Activated T-cell treated with anti-CD3 and anti-CD28 coated beads, Interleukin-2, amount 50 U/mL, for 72 hours (primary cell): ENCODE data around the gene OR2S2. TPM values are rescaled to one million over a fixed set of nuclear protein-coding genes. Genes with fewer than 3 reads are reported as not detected.
"Not testable (repeated sequence)": the region's sequence is repeated elsewhere in the genome, so short reads cannot be mapped to it uniquely, and the experiment has no call there.

ENCODE experiments used
- ATAC-seq, 2 donors: fragments of 150-1000 bp; cut with Tn5 transposase; replicated peaks in 1 of 2; 2 replicates each; pipeline ENCODE4 v1.10.0; 2021; ENCODE audit warnings: moderate library complexity in 2 of 2, mild to moderate bottlenecking in 1 of 2
- DNase-seq, 2 donors: peaks; one replicate each; pipeline ENCODE4 v3.0.0; 2021 to 2022; ENCODE audit warnings: mixed read lengths in 1 of 2
- H3K27ac Mint-ChIP-seq: one replicate; pipeline ENCODE4 v1.8.0; 2022; ENCODE audit warnings: mild to moderate bottlenecking, moderate library complexity, mixed read lengths
- H3K27me3 Mint-ChIP-seq: one replicate; pipeline ENCODE4 v1.8.0; 2022; ENCODE audit warnings: low read depth, mixed read lengths
- H3K36me3 Mint-ChIP-seq, 2 donors: one replicate each; pipeline ENCODE4 v1.8.0; 2022; ENCODE audit warnings: mixed read lengths in 2 of 2, mild to moderate bottlenecking in 1 of 2; ENCODE audit not compliant: insufficient read depth in 2 of 2
- H3K4me1 Mint-ChIP-seq: one replicate; pipeline ENCODE4 v1.8.0; 2022; ENCODE audit warnings: low read depth, mixed read lengths
- H3K4me3 Mint-ChIP-seq, 2 donors: one replicate each; pipeline ENCODE4 v1.8.0; 2022; ENCODE audit warnings: mild to moderate bottlenecking in 2 of 2, mixed read lengths in 2 of 2, moderate library complexity in 2 of 2
- H3K9me3 Mint-ChIP-seq, 2 donors: one replicate each; pipeline ENCODE4 v1.8.0; 2022; ENCODE audit warnings: mixed read lengths in 2 of 2
- total RNA-seq, 2 donors: library from RNA; stranded (reverse); gene quantifications; one replicate each; pipeline ENCODE4 v1.2.3, GENCODE V29; 2022

Gene OR2S2
- total RNA-seq, 2 donors from 2014 or later, result not detected

- H3K4me3 Mint-ChIP-seq, result no peak overlapping the region
- DNase-seq (no peak), ATAC-seq (no peak)
- H3K4me1 Mint-ChIP-seq, result peaks cover 18% of the 10 kb centered on the region
- no peaks in the 10 kb centered on the region for H3K9me3 Mint-ChIP-seq
- H3K36me3 Mint-ChIP-seq, result no peaks in the 10 kb centered on the region
- H3K27ac Mint-ChIP-seq, result no peak overlapping the region
- no peaks in the 10 kb centered on the region for H3K27me3 Mint-ChIP-seq
Measured at GRCh38 chr9:35919212-35920008, 38.5 kb downstream of the OR2S2 start.

- H3K4me3 Mint-ChIP-seq, result no peak overlapping the region
- H3K4me1 Mint-ChIP-seq, result peaks cover 12% of the 10 kb centered on the region
- no peak overlapping the region for H3K27ac Mint-ChIP-seq
- H3K27me3 Mint-ChIP-seq, result no peaks in the 10 kb centered on the region
- ATAC-seq (no peak), DNase-seq (no peak)
- H3K9me3 Mint-ChIP-seq, result no peaks in the 10 kb centered on the region
- H3K36me3 Mint-ChIP-seq, result no peaks in the 10 kb centered on the region
Measured at GRCh38 chr9:35918780-35919179, 39.2 kb downstream of the OR2S2 start.

GRCh38 chr9:35917261-35917660, 40.7 kb downstream of the OR2S2 start:
- H3K4me3 Mint-ChIP-seq, result no peak overlapping the region
- H3K9me3 Mint-ChIP-seq, result no peaks in the 10 kb centered on the region
- no peaks in the 10 kb centered on the region for H3K36me3 Mint-ChIP-seq
- H3K27ac Mint-ChIP-seq, result no peak overlapping the region
- no peaks in the 10 kb centered on the region for H3K4me1 Mint-ChIP-seq
- ATAC-seq, result no peak
- H3K27me3 Mint-ChIP-seq, result no peaks in the 10 kb centered on the region
- DNase-seq, result no peak

GRCh38 chr9:35915681-35916294, 42.2 kb downstream of the OR2S2 start:
- Mint-ChIP-seq H3K36me3 (no peaks in the 10 kb centered on the region), H3K9me3 (no peaks in the 10 kb centered on the region), H3K4me3 (no peak overlapping the region), H3K27ac (no peak overlapping the region), H3K27me3 (no peaks in the 10 kb centered on the region), H3K4me1 (peaks cover 6% of the 10 kb centered on the region)
- DNase-seq (no peak), ATAC-seq (no peak)

GRCh38 chr9:35914301-35914807, 43.6 kb downstream of the OR2S2 start:
- H3K27me3 Mint-ChIP-seq, result no peaks in the 10 kb centered on the region
- ATAC-seq (peak in 1 of 2 donors; percentile 48), DNase-seq (no peak)
- H3K4me3 Mint-ChIP-seq, result no peak overlapping the region
- H3K27ac Mint-ChIP-seq, result no peak overlapping the region
- H3K36me3 Mint-ChIP-seq, result no peaks in the 10 kb centered on the region
- no peaks in the 10 kb centered on the region for H3K9me3 Mint-ChIP-seq
- peaks cover 18% of the 10 kb centered on the region for H3K4me1 Mint-ChIP-seq

GRCh38 chr9:35913429-35913828, 44.5 kb downstream of the OR2S2 start:
- peaks cover 27% of the 10 kb centered on the region for H3K4me1 Mint-ChIP-seq
- H3K9me3 Mint-ChIP-seq, result not testable (repeated sequence)

GRCh38 chr9:35912791-35913400, 45.1 kb downstream of the OR2S2 start:
- Mint-ChIP-seq H3K27me3 (no peaks in the 10 kb centered on the region), H3K36me3 (no peaks in the 10 kb centered on the region), H3K9me3 (no peaks in the 10 kb centered on the region), H3K4me3 (no peak overlapping the region), H3K4me1 (peaks cover 32% of the 10 kb centered on the region), H3K27ac (no peak overlapping the region)
- DNase-seq, result no peak
- no peak for ATAC-seq

More at GRCh38 chr9:35913429-35913828, 44.5 kb downstream of the OR2S2 start:
- H3K36me3 Mint-ChIP-seq, H3K4me3 Mint-ChIP-seq, H3K27me3 Mint-ChIP-seq, H3K27ac Mint-ChIP-seq, DNase-seq, ATAC-seq: not testable (repeated sequence)

- no peak overlapping the region for H3K27ac Mint-ChIP-seq
- H3K4me3 Mint-ChIP-seq, result no peak overlapping the region
Measured at GRCh38 chr9:35911690-35912089, 46.3 kb downstream of the OR2S2 start.

GRCh38 chr9:35910613-35911359, 47.2 kb downstream of the OR2S2 start:
- Mint-ChIP-seq H3K27ac (peak overlapping the region; percentile 49), H3K4me1 (peaks cover 38% of the 10 kb centered on the region), H3K4me3 (peak overlapping the region; percentile 47 to 62), H3K27me3 (no peaks in the 10 kb centered on the region), H3K36me3 (no peaks in the 10 kb centered on the region), H3K9me3 (no peaks in the 10 kb centered on the region)
- ATAC-seq, result peak; percentile 57 to 73
- peak; percentile 42 to 44 for DNase-seq

More at GRCh38 chr9:35911690-35912089, 46.3 kb downstream of the OR2S2 start:
- ATAC-seq (no peak), DNase-seq (no peak)
- Mint-ChIP-seq H3K9me3 (no peaks in the 10 kb centered on the region), H3K27me3 (no peaks in the 10 kb centered on the region), H3K4me1 (peaks cover 38% of the 10 kb centered on the region), H3K36me3 (no peaks in the 10 kb centered on the region)

- DNase-seq (no peak), ATAC-seq (no peak)
- Mint-ChIP-seq H3K4me1 (peaks cover 38% of the 10 kb centered on the region), H3K27me3 (no peaks in the 10 kb centered on the region), H3K36me3 (no peaks in the 10 kb centered on the region), H3K27ac (no peak overlapping the region), H3K9me3 (no peaks in the 10 kb centered on the region), H3K4me3 (no peak overlapping the region)
Measured at GRCh38 chr9:35909687-35910612, 48.0 kb downstream of the OR2S2 start.

GRCh38 chr9:35909274-35909673, 48.7 kb downstream of the OR2S2 start, which contains the start of gene SPAAR:
SPAAR (plus strand) TSS chr9:35909490; CDS start chr9:35910464, 974 bp downstream.
- ATAC-seq (no peak), DNase-seq (no peak)
- Mint-ChIP-seq H3K9me3 (no peaks in the 10 kb centered on the region), H3K27me3 (no peaks in the 10 kb centered on the region), H3K4me3 (no peak within 1 kb of the TSS), H3K4me1 (peaks cover 38% of the 10 kb centered on the region), H3K27ac (no peak within 1 kb of the TSS), H3K36me3 (no peaks in the 10 kb centered on the region)
